ENCODE data around the gene JARID2. TPM values are rescaled to one million over a fixed set of nuclear protein-coding genes. Genes with fewer than 3 reads are reported as not detected.
A peak's percentile ranks its signal among the peaks of the same experiment; 100 is the strongest.

Gene JARID2
- total RNA-seq, 4 donors from 2014 or later, result 11.6 to 22.5 (median 16.4) TPM

- Histone ChIP-seq H3K4me3 (no peak overlapping the region), H3K4me1 (peaks cover 80 to 89% of the 10 kb centered on the region in 2 donors), H3K27me3 (no peaks in the 10 kb centered on the region), H3K36me3 (no peaks in the 10 kb centered on the region), H3K9me3 (no peaks in the 10 kb centered on the region), H3K27ac (peak overlapping the region; percentile 89 to 98 (median 95))
- DNase-seq (no peak), ATAC-seq (no peak)
- intact Hi-C loops (cut with DNase I; ENCODE audit: low total_unique reads), result no loop called here
- in situ Hi-C loops (cut with MboI; ENCODE audit: low sequenced_read_pairs in 4 of 4), result loop anchor here (5.0 to 25.0 kb wide), 6 partner anchors 109 to 359 kb away; no protein-coding TSS in a partner anchor
- TF ChIP-seq POLR2A (IDR thresholded peaks at IDR 0.05), result no peak
- TF ChIP-seq CTCF (IDR thresholded peaks at IDR 0.05 in 4 of 5, conservative IDR thresholded peaks at IDR 0.05 in 1 of 5), result no peak
Measured at GRCh38 chr6:15253203-15254022, 7.5 kb downstream of the JARID2 start.

GRCh38 chr6:15254070-15254975, 8.5 kb downstream of the JARID2 start:
- ATAC-seq (peak; percentile 51 to 55), DNase-seq (peak in 1 of 2 donors; percentile 42)
- peaks cover 89 to 93% of the 10 kb centered on the region in 2 donors for H3K4me1 ChIP-seq
- TF ChIP-seq CTCF (IDR thresholded peaks at IDR 0.05 in 4 of 5, conservative IDR thresholded peaks at IDR 0.05 in 1 of 5) (peak in 1 of 5 experiments; percentile 22), POLR2A (IDR thresholded peaks at IDR 0.05) (no peak)
- no peaks in the 10 kb centered on the region for H3K27me3 ChIP-seq
- no peaks in the 10 kb centered on the region for H3K36me3 ChIP-seq
- no peak overlapping the region for H3K4me3 ChIP-seq
- intact Hi-C loops (cut with DNase I; ENCODE audit: low total_unique reads), result no loop called here
- in situ Hi-C loops (cut with MboI; ENCODE audit: low sequenced_read_pairs in 4 of 4), result loop anchor here (5.0 to 25.0 kb wide), 6 partner anchors 108 to 358 kb away; no protein-coding TSS in a partner anchor
- no peaks in the 10 kb centered on the region for H3K9me3 ChIP-seq
- H3K27ac ChIP-seq, result peak overlapping the region; percentile 89 to 98 (median 95)

GRCh38 chr6:15255481-15255880, 9.6 kb downstream of the JARID2 start:
- H3K4me3 ChIP-seq, result no peak overlapping the region
- no peak for ATAC-seq
- H3K27me3 ChIP-seq, result no peaks in the 10 kb centered on the region
- no peak for DNase-seq
- H3K4me1 ChIP-seq, result peaks cover 91 to 93% of the 10 kb centered on the region in 2 donors
- in situ Hi-C loops (cut with MboI; ENCODE audit: low sequenced_read_pairs in 4 of 4), result loop anchor here (25.0 kb wide), 5 partner anchors 107 to 357 kb away; no protein-coding TSS in a partner anchor
- TF ChIP-seq CTCF (IDR thresholded peaks at IDR 0.05 in 4 of 5, conservative IDR thresholded peaks at IDR 0.05 in 1 of 5) (no peak), POLR2A (IDR thresholded peaks at IDR 0.05) (no peak)
- peak overlapping the region; percentile 89 to 98 (median 95) for H3K27ac ChIP-seq
- intact Hi-C loops (cut with DNase I; ENCODE audit: low total_unique reads), result no loop called here
- no peaks in the 10 kb centered on the region for H3K36me3 ChIP-seq
- no peaks in the 10 kb centered on the region for H3K9me3 ChIP-seq

GRCh38 chr6:15255909-15256395, 10.1 kb downstream of the JARID2 start:
- no peak for TF ChIP-seq POLR2A (IDR thresholded peaks at IDR 0.05)
- TF ChIP-seq CTCF (IDR thresholded peaks at IDR 0.05 in 4 of 5, conservative IDR thresholded peaks at IDR 0.05 in 1 of 5), result no peak
- intact Hi-C loops (cut with DNase I; ENCODE audit: low total_unique reads), result no loop called here

More at GRCh38 chr6:15255909-15256395, 10.1 kb downstream of the JARID2 start:
- Histone ChIP-seq H3K27me3 (no peaks in the 10 kb centered on the region), H3K36me3 (no peaks in the 10 kb centered on the region), H3K4me1 (peaks cover 91 to 93% of the 10 kb centered on the region in 2 donors), H3K9me3 (no peaks in the 10 kb centered on the region), H3K27ac (peak overlapping the region; percentile 89 to 98 (median 95)), H3K4me3 (no peak overlapping the region)
- DNase-seq (no peak), ATAC-seq (peak; percentile 45 to 57)
- in situ Hi-C loops (cut with MboI; ENCODE audit: low sequenced_read_pairs in 4 of 4), result loop anchor here (25.0 kb wide), 5 partner anchors 106 to 356 kb away; no protein-coding TSS in a partner anchor

All from gastrocnemius medialis (tissue), 4 donors.